Cardiac fibroblast (primary cell): ENCODE results near the gene HPCA.

Experiments
- DNase-seq, 2 donors: peaks; one replicate each; pipeline versions ENCODE4 v3.0.0 to v3.0.0-alpha.2; 2010; ENCODE audit warnings: low read depth in 2 of 2
- H3K4me3 ChIP-seq, 2 donors: replicated peaks in 1 of 2; 1 replicate in 1 of 2; 2 replicates in 1 of 2; pipeline ENCODE4 v1.5.1; 2011; ENCODE audit warnings: low read depth in 2 of 2, low read length in 2 of 2, mild to moderate bottlenecking in 2 of 2, moderate library complexity in 1 of 2
- TF ChIP-seq, protein P1 (sequence below): IDR thresholded peaks from one replicate; pipeline ENCODE4 v1.5.1; 2011; ENCODE audit warnings: low read depth, mild to moderate bottlenecking, low read length, inconsistent platforms

HPCA gene

DNA sequence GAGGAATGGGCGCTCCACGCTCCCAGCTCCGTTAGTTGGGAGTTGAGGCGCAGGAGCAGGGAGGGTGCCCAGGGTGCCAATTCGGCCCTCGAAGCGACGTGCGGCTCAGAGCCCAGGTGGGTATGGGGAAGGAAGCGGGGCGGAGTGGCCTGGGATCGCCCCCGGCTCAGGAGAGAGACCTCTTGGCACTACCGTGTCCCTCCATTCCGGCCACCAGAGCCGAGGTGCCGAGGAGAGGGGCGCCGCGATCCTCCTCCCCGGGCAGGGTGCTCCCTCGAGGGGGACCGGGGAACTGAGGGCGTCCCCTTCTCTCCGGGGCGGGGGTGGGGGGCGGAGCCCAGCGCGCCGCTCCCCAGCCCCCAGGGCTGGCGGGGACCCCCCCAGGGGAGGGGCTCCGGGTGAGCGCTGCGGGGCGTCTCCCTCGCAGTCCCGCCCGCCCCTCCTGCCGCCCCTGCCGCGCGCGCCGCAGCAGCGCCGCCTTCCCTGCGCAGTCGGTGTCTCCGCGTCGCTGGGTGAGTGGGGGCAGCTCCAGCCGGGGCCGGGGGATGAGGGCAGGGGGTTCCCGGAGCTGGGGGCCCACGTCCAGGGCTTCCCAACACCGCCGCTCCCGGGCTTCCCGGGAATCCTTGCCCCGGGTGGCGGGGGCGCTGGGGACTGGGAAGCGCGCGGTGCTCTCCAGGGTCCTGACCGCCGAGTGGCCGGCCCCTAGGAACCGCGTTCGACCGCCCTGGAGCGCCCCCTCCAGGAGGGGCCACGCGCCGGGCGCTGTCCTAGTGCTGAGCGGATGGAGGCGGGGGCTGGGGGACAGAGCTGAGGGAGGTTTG lies at the start of gene HPCA:
HPCA (plus strand) TSS at position 488 of the 824 bp plus-strand sequence. CDS start 2,408 bp downstream, outside the sequence.
- peak; percentile 51 to 65 for DNase-seq
- H3K4me3 ChIP-seq = no peak within 1 kb of the TSS
- TF ChIP-seq, protein P1, sequence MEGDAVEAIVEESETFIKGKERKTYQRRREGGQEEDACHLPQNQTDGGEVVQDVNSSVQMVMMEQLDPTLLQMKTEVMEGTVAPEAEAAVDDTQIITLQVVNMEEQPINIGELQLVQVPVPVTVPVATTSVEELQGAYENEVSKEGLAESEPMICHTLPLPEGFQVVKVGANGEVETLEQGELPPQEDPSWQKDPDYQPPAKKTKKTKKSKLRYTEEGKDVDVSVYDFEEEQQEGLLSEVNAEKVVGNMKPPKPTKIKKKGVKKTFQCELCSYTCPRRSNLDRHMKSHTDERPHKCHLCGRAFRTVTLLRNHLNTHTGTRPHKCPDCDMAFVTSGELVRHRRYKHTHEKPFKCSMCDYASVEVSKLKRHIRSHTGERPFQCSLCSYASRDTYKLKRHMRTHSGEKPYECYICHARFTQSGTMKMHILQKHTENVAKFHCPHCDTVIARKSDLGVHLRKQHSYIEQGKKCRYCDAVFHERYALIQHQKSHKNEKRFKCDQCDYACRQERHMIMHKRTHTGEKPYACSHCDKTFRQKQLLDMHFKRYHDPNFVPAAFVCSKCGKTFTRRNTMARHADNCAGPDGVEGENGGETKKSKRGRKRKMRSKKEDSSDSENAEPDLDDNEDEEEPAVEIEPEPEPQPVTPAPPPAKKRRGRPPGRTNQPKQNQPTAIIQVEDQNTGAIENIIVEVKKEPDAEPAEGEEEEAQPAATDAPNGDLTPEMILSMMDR = peak; percentile 59

DNA sequence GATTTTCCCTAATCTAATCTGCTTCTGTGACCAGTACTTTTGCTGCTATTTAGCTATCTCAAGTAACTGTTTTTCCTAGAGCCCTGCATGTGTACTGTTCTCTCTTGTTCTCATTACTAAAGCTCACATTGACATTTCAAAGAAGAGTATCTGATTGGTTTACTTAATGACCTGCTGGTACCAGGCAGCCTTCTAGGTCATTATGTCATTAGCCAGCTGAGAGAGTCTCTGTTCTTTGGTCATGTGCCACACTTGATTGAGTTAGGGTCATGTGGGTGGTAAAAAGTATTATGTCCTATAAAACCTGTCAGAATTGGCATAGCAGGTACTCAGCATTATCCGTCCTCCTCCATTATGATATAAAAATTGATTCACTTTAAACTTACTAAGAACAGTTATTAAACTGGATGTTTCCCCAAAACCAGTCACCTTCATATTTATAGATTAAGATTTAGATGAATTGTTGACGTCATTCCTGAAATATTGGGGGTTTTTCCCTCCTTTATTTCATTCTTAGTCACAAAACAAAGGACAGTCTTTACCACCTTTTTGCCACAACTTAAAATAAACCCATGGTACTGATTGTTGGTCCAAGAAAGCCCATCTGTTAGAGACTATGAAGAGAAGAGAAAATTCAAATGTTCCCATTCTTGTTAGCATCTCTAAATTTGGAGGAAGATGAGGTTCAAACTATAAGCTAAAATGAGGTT lies 37.8 kb upstream of the HPCA start:
- TF ChIP-seq, protein P1 = no peak
- no peak for DNase-seq
- no peak overlapping the region for H3K4me3 ChIP-seq

DNA sequence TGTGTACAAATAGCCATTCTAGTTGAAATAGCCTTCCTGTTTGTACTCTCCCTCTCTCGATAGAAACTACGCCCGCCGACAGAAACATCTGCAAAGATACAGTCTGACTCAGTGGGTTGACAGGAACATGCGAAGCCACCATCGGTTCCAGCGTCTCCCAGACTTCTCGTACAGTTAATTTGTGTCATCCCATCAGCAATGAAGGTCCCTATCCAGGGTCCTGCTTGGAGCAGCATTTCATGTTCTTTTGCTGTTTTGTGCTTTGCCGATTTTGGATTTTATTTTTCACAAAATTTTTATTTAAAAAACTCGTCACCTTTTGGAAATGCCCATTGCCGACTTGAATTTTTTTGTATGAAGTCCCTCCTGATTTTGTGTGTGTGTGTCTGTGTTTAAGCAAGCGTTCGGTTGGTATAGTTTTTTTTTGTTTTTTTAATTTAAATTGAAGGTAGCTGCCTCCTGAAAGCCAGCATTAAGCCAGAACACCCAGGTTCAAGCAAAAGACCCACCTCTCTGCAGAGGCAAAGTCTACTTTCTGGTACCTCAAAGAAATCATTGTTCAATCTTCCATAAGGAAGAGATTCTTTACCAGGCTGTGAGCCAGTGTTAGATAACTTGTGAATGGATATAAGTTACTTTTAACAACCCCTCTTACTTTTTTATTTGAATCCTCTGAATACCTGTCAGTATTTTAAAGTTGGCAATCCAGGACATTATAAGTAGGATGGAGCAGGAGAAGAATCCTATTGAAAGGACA lies 30.3 kb upstream of the HPCA start:
- DNase-seq = no peak
- H3K4me3 ChIP-seq = no peak overlapping the region
- TF ChIP-seq, protein P1 = no peak

DNA sequence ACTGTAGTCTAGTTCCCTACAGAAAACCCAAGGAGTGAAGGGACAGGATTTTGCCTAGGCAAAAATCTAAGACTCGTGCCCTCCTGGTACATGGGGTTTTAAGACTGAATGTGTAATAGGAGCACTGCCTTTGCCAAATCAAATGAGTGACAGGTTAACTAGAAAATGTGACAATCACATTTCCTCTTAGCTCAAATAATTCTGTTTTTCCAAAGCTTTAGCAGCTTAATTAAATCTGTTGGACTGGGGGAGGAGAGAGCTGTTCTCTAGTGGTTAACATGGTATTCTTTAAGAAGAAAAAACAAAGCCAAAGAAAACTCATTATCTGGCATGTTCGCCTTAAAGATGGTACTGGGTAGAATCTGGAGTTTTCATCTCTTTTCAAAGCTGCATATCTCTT lies 28.2 kb upstream of the HPCA start:
- H3K4me3 ChIP-seq = no peak overlapping the region
- TF ChIP-seq, protein P1 = no peak
- DNase-seq = no peak

DNA sequence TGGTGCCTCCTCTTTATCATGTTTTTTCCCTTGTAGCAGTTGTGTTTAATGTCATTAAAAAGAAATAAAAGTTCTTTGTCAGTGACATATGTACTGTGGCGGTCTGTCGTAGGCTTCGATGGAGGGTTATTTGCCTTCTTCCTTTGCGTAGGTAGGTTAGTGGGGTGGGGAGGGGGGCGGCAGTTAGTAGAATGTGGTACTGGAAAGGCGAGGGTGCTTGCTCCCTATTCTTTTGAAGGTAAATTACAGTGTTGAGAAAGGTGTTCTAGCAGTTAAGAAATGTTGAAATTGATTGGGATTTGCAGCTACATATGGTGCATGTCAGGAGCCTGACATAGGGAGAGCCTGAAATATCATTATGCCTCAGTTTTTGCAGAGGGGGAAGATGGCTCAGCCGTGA lies 27.5 kb upstream of the HPCA start:
- TF ChIP-seq, protein P1 = no peak
- DNase-seq = no peak

DNA sequence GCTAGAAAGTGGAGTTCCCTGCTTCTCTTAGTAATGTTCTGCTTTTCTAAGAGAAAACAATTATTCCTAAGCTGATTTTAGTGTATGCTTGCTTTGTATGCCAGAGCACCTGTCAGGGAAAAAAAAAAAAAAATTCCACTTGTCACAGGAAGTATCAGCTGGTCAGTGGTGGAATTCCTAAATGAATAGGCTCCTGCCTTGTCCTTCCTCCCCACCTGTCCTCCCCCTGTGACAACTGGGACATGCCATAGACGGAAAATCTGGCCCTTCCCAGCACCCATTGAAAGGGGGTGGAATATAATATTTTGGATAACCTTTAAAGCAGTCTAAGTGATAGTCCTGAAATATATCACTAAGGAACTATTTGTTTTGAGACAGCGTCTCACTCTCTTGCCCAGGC lies 26.4 kb upstream of the HPCA start:
- no peak overlapping the region for H3K4me3 ChIP-seq
- TF ChIP-seq, protein P1 = no peak
- DNase-seq = no peak

More for the DNA sequence above, 27.5 kb upstream of the HPCA start:
- H3K4me3 ChIP-seq = no peak overlapping the region
